OCI-LY3 (cell line): Measurements from ENCODE around the gene PHLDB1.

Experiments used
- H2AFZ ChIP-seq: fragments of 200-600, 300-600 bp; shearing (Covaris generic); 2 replicates; pipeline ENCODE4 v1.6.0; 2014; ENCODE audit warnings: antibody characterized with exemption, low read depth, low read length
- H3K27ac ChIP-seq: fragments of 200-600, 300-600 bp; sonication (generic); 2 replicates; pipeline ENCODE4 v1.5.1; 2014; ENCODE audit warnings: mild to moderate bottlenecking, low read length, moderate library complexity, mixed read lengths
- H3K27me3 ChIP-seq: fragments of 200-600, 300-600 bp; sonication (generic); 2 replicates; pipeline ENCODE4 v1.6.1; 2014; ENCODE audit warnings: low read depth, low read length, mixed read lengths
- H3K36me3 ChIP-seq: fragments of 200-600, 300-600 bp; sonication (generic); replicated peaks from 2 replicates; pipeline ENCODE3; 2014; ENCODE audit warnings: low read depth, low read length, mixed read lengths
- H3K4me1 ChIP-seq: fragments of 300-600, 200-600 bp; sonication (generic); 2 replicates; pipeline ENCODE4 v1.6.1; 2014; ENCODE audit warnings: low read length, mixed read lengths
- H3K4me2 ChIP-seq: fragments of 200-600, 300-600 bp; sonication (generic); 2 replicates; pipeline ENCODE4 v1.6.1; 2014; ENCODE audit warnings: low read length, mixed read lengths
- H3K4me3 ChIP-seq: fragments of 300-600, 200-600 bp; sonication (generic); 2 replicates; pipeline ENCODE4 v1.5.1; 2014; ENCODE audit warnings: antibody characterized with exemption, mild to moderate bottlenecking, low read length, moderate library complexity
- H3K79me2 ChIP-seq: fragments of 300-600, 200-600 bp; shearing (Covaris generic); 2 replicates; pipeline ENCODE4 v1.6.1; 2014; ENCODE audit warnings: mild to moderate bottlenecking, low read length, mixed read lengths
- H3K9ac ChIP-seq: fragments of 300-600, 200-600 bp; shearing (Covaris generic); 2 replicates; pipeline ENCODE4 v1.6.0; 2014; ENCODE audit warnings: mild to moderate bottlenecking, low read length, moderate library complexity
- H3K9me3 ChIP-seq: fragments of 200-600, 300-600 bp; shearing (Covaris generic); 2 replicates; pipeline ENCODE4 v1.6.1; 2014; ENCODE audit warnings: low read length, mixed read lengths; ENCODE audit not compliant: insufficient read depth
- H4K20me1 ChIP-seq: fragments of 200-600, 300-600 bp; sonication (generic); 2 replicates; pipeline ENCODE4 v1.6.1; 2016; ENCODE audit warnings: low read length, mixed read lengths; ENCODE audit not compliant: insufficient read depth
- CTCF ChIP-seq: fragments of 200-600, 300-600 bp; sonication (generic); IDR thresholded peaks from 2 replicates; pipeline ENCODE4 v1.5.1; 2014; ENCODE audit warnings: antibody characterized with exemption, low read length, low read depth
- EZH2phosphoT487 ChIP-seq: fragments of 200-600 bp; shearing (Covaris generic); IDR thresholded peaks from 2 replicates; pipeline ENCODE4 v1.6.1; 2018; ENCODE audit warnings: antibody characterized with exemption, mixed run types, low read depth

PHLDB1 gene

GRCh38 chr11:118656563-118657165 is 49.2 kb downstream of the PHLDB1 start:
- H3K27ac ChIP-seq: no peak overlapping the region
- no peak overlapping the region for H3K9ac ChIP-seq
- no peak overlapping the region for H2AFZ ChIP-seq

GRCh38 chr11:118657238-118657637 is 49.8 kb downstream of the PHLDB1 start:
- H3K9ac ChIP-seq: no peak overlapping the region
- peaks cover 5% of the 10 kb centered on the region for H3K27me3 ChIP-seq
- TF ChIP-seq CTCF (no peak), EZH2phosphoT487 (no peak)
- H3K27ac ChIP-seq: no peak overlapping the region
- H3K4me3 ChIP-seq: no peak overlapping the region
- H2AFZ ChIP-seq: no peak overlapping the region
- H3K9me3 ChIP-seq: no peaks in the 10 kb centered on the region
- H3K79me2 ChIP-seq: no peaks in the 10 kb centered on the region
- H3K4me1 ChIP-seq: no peaks in the 10 kb centered on the region
- no peaks in the 10 kb centered on the region for H3K36me3 ChIP-seq
- H3K4me2 ChIP-seq: no peak overlapping the region
- H4K20me1 ChIP-seq: no peaks in the 10 kb centered on the region

More at GRCh38 chr11:118656563-118657165, 49.2 kb downstream of the PHLDB1 start:
- Histone ChIP-seq H3K4me2 (no peak overlapping the region), H3K9me3 (no peaks in the 10 kb centered on the region), H4K20me1 (no peaks in the 10 kb centered on the region), H3K4me1 (no peaks in the 10 kb centered on the region), H3K27me3 (peaks cover 5% of the 10 kb centered on the region), H3K79me2 (no peaks in the 10 kb centered on the region), H3K4me3 (no peak overlapping the region), H3K36me3 (no peaks in the 10 kb centered on the region)
- TF ChIP-seq CTCF (no peak), EZH2phosphoT487 (no peak)

GRCh38 chr11:118657709-118658428 is 50.5 kb downstream of the PHLDB1 start:
- H3K9ac ChIP-seq: no peak overlapping the region
- TF ChIP-seq CTCF (no peak), EZH2phosphoT487 (no peak)
- no peaks in the 10 kb centered on the region for H3K36me3 ChIP-seq
- H4K20me1 ChIP-seq: no peaks in the 10 kb centered on the region
- no peak overlapping the region for H3K4me3 ChIP-seq
- H3K27ac ChIP-seq: no peak overlapping the region
- no peak overlapping the region for H3K4me2 ChIP-seq
- H3K4me1 ChIP-seq: no peaks in the 10 kb centered on the region
- no peaks in the 10 kb centered on the region for H3K79me2 ChIP-seq
- peaks cover 5% of the 10 kb centered on the region for H3K27me3 ChIP-seq
- no peak overlapping the region for H2AFZ ChIP-seq
- H3K9me3 ChIP-seq: no peaks in the 10 kb centered on the region

DNA sequence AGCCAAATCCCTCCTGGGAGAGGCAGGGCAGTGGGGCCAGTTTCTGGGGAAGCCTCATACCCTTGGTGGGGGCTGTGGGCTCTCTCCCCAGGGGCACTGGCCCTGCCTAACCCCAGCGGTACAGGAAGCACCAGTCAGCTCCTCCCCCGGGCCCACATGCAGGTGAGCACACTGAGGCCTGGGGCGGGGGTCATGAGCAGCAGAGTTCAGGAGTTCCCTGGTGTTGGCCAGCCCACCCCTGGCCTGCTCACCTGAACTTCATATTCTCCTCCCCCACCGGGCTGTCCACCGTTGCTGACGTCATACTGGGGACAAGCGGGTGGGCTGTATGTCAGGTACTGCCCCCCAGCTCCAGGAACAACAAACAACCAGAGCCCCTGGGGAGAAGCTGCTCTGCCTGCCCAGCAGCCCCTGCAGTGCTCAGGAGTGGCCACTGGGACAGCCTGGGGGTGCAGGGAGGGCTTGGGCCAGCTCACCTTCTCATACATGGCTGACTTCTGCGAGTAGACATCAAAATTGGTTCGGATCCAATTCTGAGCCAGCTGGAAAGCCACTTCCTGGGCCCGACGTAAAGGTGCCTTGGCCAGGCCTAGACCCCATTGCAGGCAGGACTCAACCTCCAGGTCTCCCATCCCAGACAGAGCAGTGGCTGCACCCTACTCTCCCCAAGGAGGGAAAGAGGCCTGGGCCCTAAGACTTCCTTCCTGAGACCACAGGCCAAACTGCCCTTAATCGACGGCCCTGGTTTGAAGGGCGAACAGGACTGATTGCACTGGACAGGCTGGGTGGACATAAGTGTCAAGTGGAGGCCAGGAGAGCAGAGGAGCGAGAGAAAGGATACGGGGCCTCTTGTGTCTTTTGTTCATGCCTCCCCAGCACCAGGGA is 51.3 kb downstream of the PHLDB1 start:
- no peaks in the 10 kb centered on the region for H3K4me1 ChIP-seq
- H3K9me3 ChIP-seq: no peaks in the 10 kb centered on the region
- TF ChIP-seq EZH2phosphoT487: no peak
- no peak for TF ChIP-seq CTCF
- no peaks in the 10 kb centered on the region for H4K20me1 ChIP-seq
- peak overlapping the region; percentile 68 for H3K4me3 ChIP-seq
- no peaks in the 10 kb centered on the region for H3K79me2 ChIP-seq
- peaks cover 5% of the 10 kb centered on the region for H3K27me3 ChIP-seq
- H2AFZ ChIP-seq: peak overlapping the region; percentile 92
- no peaks in the 10 kb centered on the region for H3K36me3 ChIP-seq
- peak overlapping the region; percentile 47; the same call in 1 of the 2 replicates for H3K9ac ChIP-seq
- H3K4me2 ChIP-seq: peak overlapping the region; percentile 85
- H3K27ac ChIP-seq: no peak overlapping the region
